GM19043 (cell line): ENCODE results near the gene DAAM1.
A peak's percentile ranks its signal among the peaks of the same experiment; 100 is the strongest.

Source experiments
- ATAC-seq: cut with Tn5 transposase; IDR thresholded peaks from one replicate; pipeline ENCODE4 v1.9.1; 2021; ENCODE audit warnings: low read depth; ENCODE audit not compliant: unreplicated experiment

DAAM1 gene

GRCh38 chr14:59309291-59309900 is 120.9 kb downstream of the DAAM1 start:
- no peak for ATAC-seq

GRCh38 chr14:59310633-59311032 is 122.2 kb downstream of the DAAM1 start:
- ATAC-seq, result no peak

- ATAC-seq, result no peak
These were observed 123.3 kb downstream of the DAAM1 start for GRCh38 chr14:59311723-59312122.

GRCh38 chr14:59313144-59313651 is 124.7 kb downstream of the DAAM1 start:
- peak; percentile 74 for ATAC-seq

- ATAC-seq, result no peak
These were observed 125.5 kb downstream of the DAAM1 start for GRCh38 chr14:59313658-59314608.

- no peak for ATAC-seq
These were observed 126.6 kb downstream of the DAAM1 start for GRCh38 chr14:59314953-59315599.

GRCh38 chr14:59316151-59316830 is 127.8 kb downstream of the DAAM1 start:
- ATAC-seq, result no peak

GRCh38 chr14:59317346-59317745 is 128.9 kb downstream of the DAAM1 start:
- no peak for ATAC-seq

GRCh38 chr14:59317798-59318505 is 129.5 kb downstream of the DAAM1 start:
- no peak for ATAC-seq

GRCh38 chr14:59318908-59319307 is 130.4 kb downstream of the DAAM1 start:
- no peak for ATAC-seq

GRCh38 chr14:59320361-59320760 is 131.9 kb downstream of the DAAM1 start:
- no peak for ATAC-seq

GRCh38 chr14:59320763-59321625 is 132.5 kb downstream of the DAAM1 start:
- ATAC-seq, result no peak

GRCh38 chr14:59321626-59321949 is 133.1 kb downstream of the DAAM1 start:
- ATAC-seq, result no peak

GRCh38 chr14:59325906-59326305 is 137.4 kb downstream of the DAAM1 start:
- ATAC-seq, result no peak

- ATAC-seq, result no peak
These were observed 140.0 kb downstream of the DAAM1 start for GRCh38 chr14:59328454-59328853.

GRCh38 chr14:59330455-59330854 is 142.0 kb downstream of the DAAM1 start:
- ATAC-seq, result peak; percentile 66

- ATAC-seq, result no peak
These were observed 142.8 kb downstream of the DAAM1 start for GRCh38 chr14:59331217-59331616.

GRCh38 chr14:59332727-59333126 is 144.3 kb downstream of the DAAM1 start:
- no peak for ATAC-seq

GRCh38 chr14:59333235-59333634 is 144.8 kb downstream of the DAAM1 start:
- no peak for ATAC-seq
